ENCODE measurements around the gene COL4A2.

GRCh38 chr13:110345266-110345665, 38.2 kb downstream of the COL4A2 start:
- TF ChIP-seq, protein P1, sequence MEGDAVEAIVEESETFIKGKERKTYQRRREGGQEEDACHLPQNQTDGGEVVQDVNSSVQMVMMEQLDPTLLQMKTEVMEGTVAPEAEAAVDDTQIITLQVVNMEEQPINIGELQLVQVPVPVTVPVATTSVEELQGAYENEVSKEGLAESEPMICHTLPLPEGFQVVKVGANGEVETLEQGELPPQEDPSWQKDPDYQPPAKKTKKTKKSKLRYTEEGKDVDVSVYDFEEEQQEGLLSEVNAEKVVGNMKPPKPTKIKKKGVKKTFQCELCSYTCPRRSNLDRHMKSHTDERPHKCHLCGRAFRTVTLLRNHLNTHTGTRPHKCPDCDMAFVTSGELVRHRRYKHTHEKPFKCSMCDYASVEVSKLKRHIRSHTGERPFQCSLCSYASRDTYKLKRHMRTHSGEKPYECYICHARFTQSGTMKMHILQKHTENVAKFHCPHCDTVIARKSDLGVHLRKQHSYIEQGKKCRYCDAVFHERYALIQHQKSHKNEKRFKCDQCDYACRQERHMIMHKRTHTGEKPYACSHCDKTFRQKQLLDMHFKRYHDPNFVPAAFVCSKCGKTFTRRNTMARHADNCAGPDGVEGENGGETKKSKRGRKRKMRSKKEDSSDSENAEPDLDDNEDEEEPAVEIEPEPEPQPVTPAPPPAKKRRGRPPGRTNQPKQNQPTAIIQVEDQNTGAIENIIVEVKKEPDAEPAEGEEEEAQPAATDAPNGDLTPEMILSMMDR (IDR thresholded peaks at IDR 0.05), result no peak
- TF ChIP-seq EP300 (IDR thresholded peaks at IDR 0.05), result no peak
- no peak for TF ChIP-seq POLR2A (IDR thresholded peaks at IDR 0.05)
- TF ChIP-seq POLR2AphosphoS5 (IDR thresholded peaks at IDR 0.05), result no peak
